ENCODE measurements around the gene CSNK1A1L. TPM values are rescaled to one million over a fixed set of nuclear protein-coding genes. Genes with fewer than 3 reads are reported as not detected.

The CSNK1A1L gene
- total and polyA plus RNA-seq, 2 of the 13 experiments (the other 11 are each of a cell fraction or from before 2014, with no cell fraction given): not detected

- 2% methylated on average over 3 of the region's 3 CpGs for WGBS (ENCODE audit: low lambda C conversion rate)
- ChIA-PET POLR2A (no interaction called here), CTCF (ENCODE audit: low intra/inter-chr PET ratio, low total read pairs) (no interaction called here)
- Histone ChIP-seq H2AFZ (ENCODE audit: low read length) (no peak overlapping the region), H3K9me3 (ENCODE audit: low read length) (no peaks in the 10 kb centered on the region), H4K20me1 (ENCODE audit: insufficient read depth, low read length) (no peaks in the 10 kb centered on the region), H3K36me3 (replicated peaks in 1 of 2; ENCODE audit: control insufficient read depth in 1 of 2, insufficient read depth in 2 of 2, low read length in 2 of 2) (no peaks in the 10 kb centered on the region), H3K4me1 (ENCODE audit: insufficient read depth, low read length) (no peaks in the 10 kb centered on the region), H3K9ac (ENCODE audit: insufficient read depth, low read depth, low read length) (no peak overlapping the region), H3K27me3 (ENCODE audit: control insufficient read depth in 1 of 2, insufficient read depth in 2 of 2, low read length in 2 of 2) (no peaks in the 10 kb centered on the region), H3K4me3 (replicated peaks in 1 of 3; ENCODE audit: insufficient read depth in 1 of 3, low read depth in 2 of 3, low read length in 3 of 3) (no peak overlapping the region), H3K4me2 (ENCODE audit: low read depth, low read length) (no peak overlapping the region), H3K27ac (ENCODE audit: extremely low read length, insufficient read depth, low read length) (no peak overlapping the region), H3K79me2 (ENCODE audit: insufficient read depth, low read length) (no peaks in the 10 kb centered on the region)
- TF ChIP-seq ZNF619 (CRISPR knock-in tag; IDR thresholded peaks at IDR 0.05) (no peak), AGO2 (optimal IDR thresholded peaks at IDR 0.05; ENCODE audit: low read depth, low read length) (no peak), ATM (IDR thresholded peaks at IDR 0.05; ENCODE audit: borderline replicate concordance) (no peak), ZNF354B (CRISPR knock-in tag; IDR thresholded peaks at IDR 0.05) (no peak)
- TF ChIP-seq, protein P1, sequence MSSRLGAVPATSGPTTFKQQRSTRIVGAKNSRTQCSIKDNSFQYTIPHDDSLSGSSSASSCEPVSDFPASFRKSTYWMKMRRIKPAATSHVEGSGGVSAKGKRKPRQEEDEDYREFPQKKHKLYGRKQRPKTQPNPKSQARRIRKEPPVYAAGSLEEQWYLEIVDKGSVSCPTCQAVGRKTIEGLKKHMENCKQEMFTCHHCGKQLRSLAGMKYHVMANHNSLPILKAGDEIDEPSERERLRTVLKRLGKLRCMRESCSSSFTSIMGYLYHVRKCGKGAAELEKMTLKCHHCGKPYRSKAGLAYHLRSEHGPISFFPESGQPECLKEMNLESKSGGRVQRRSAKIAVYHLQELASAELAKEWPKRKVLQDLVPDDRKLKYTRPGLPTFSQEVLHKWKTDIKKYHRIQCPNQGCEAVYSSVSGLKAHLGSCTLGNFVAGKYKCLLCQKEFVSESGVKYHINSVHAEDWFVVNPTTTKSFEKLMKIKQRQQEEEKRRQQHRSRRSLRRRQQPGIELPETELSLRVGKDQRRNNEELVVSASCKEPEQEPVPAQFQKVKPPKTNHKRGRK (CRISPR knock-in tag; IDR thresholded peaks at IDR 0.05): no peak
- TF ChIP-seq, protein P2, sequence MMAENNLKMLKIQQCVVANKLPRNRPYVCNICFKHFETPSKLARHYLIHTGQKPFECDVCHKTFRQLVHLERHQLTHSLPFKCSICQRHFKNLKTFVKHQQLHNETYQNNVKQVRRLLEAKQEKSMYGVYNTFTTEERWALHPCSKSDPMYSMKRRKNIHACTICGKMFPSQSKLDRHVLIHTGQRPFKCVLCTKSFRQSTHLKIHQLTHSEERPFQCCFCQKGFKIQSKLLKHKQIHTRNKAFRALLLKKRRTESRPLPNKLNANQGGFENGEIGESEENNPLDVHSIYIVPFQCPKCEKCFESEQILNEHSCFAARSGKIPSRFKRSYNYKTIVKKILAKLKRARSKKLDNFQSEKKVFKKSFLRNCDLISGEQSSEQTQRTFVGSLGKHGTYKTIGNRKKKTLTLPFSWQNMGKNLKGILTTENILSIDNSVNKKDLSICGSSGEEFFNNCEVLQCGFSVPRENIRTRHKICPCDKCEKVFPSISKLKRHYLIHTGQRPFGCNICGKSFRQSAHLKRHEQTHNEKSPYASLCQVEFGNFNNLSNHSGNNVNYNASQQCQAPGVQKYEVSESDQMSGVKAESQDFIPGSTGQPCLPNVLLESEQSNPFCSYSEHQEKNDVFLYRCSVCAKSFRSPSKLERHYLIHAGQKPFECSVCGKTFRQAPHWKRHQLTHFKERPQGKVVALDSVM (CRISPR knock-in tag; IDR thresholded peaks at IDR 0.05): no peak
- ATAC-seq: no peak
- intact Hi-C loops (cut with micrococcal nuclease; ENCODE audit: unreplicated experiment): no loop called here
- BruUV-seq (replicated peaks): no TSS peak
- in situ Hi-C loops (cut with HindIII; ENCODE audit: extremely low pct_ligation_motif_present, low pct_unique_long_range_greater_than_20kb): no loop called here
- DNase-seq (ENCODE audit: low spot score): no peak
- no peak for FAIRE-seq
Observed at GRCh38 chr13:37118016-37118415, 12.6 kb upstream of the CSNK1A1L start.
